NCI-H2227 (cell line): ENCODE results near the gene B3GLCT.
A peak's percentile ranks its signal among the peaks of the same experiment; 100 is the strongest.
"Not testable (repeated sequence)": the region's sequence is repeated elsewhere in the genome, so short reads cannot be mapped to it uniquely, and the experiment has no call there.

Experiments used
- DNase-seq: peaks from one replicate; lab custom pipeline; 2025; ENCODE audit not compliant: unreplicated experiment; lab: John Stamatoyannopoulos, UW

B3GLCT gene

DNA sequence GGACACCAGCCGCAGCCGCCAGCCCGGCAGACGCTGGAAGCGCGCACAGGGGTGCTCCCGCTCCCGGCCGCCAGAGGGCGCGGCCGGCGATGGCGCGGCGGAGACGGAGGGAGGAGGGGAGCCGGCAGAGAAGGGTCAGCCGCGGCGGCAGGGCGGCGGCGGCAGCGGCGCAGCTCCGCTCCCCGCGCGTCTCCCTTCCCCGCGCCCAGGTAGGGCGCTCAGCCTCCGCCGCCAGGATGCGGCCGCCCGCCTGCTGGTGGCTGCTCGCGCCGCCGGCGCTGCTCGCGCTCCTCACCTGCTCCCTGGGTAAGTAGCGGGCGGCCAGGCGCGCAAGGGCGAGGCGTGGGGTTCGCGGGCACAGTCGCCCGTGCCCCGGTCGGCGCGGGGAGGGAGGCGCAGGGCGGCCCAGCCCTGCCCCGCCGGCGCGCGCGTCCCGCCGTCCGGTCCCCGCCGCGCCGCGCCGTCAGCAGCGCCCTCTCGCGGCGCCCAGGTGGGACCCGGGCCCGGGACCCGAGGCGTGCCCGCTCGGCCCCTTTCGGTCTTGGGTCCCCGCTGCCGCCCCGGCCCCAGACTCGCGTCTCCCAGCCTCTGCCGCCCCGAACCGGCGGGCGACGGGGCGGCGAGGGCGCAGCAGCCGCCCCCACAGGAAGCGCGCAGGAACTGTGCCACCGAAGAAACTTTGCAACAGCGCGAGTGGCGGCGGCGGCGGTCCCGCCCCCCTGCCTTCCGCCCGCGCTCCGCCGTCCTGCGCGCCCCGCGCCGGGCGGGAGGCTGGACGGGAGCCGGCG is at the start of gene B3GLCT:
TSS of gene B3GLCT (plus strand) at position 127 of the 788 bp plus-strand sequence. CDS start at position 237, 110 bp downstream.
- DNase-seq = peak; percentile 85

DNA sequence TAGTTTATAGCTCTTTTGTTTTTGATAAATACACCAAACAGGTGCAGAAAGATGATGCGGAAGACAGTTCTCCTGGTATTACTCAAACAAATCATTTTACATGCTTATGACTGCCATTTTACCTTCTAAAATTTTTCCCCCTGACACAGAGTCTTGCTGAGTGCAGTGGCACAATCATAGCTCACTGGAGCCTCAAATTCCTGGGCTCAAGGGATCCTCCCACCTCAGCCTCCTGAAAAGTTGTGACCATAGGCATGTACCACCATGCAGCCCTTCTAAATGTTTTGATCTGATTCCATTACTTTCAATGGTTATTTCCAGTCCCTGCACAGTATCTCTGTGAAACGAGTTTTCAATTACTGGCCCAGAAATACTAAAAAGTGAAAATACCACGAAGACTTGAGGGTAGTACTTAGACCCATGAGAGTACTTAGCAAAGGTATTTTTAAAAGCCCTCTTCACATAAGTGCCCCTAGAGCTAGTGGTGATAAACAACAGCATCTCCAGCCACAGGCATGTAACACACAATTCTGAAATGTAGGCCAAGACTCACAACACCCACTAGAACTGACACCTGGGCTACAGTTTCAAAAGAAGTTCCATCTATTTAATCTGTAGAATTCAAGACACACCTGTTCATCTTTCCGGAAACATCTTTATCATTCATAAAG is 49.3 kb upstream of the B3GLCT start:
- DNase-seq = no peak

DNA sequence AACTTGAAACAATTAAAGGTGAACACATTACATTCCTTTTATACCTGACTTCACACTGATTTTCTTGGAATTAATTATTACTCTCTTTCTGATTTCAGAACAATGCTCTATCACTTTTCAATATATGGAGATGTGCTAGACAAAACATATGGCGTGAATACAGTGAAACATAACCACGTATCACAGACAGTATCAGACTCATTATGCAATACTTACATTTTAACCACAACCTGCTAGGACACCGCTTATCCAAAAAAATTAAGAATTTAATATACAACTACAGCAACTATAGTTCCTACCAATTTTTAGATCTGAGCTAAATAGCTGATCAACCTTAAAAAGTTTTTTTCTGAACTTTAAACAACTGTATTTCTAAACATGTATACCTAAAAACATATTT is 47.9 kb upstream of the B3GLCT start:
- DNase-seq = no peak

DNA sequence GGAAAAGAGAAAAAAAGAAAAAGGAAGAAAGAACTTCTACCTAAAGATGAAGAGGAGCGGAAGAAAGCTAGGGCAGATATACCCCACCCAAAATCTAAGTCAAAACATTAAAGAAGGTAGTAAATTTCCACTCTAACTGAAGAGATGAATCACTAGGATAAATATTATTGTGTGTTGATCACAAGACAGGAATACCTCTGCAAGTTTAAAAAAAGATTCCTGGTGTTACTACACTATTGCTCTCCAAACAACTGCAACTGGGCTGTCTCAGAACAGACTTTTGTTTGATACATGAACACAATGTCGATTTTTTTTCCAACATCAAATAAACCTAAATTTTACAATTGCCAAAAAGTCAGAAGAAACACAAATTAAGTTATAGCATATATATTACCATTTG is 44.8 kb upstream of the B3GLCT start:
- DNase-seq = no peak

- DNase-seq = no peak
Observed at GRCh38 chr13:31159306-31159705, 40.5 kb upstream of the B3GLCT start.

DNA sequence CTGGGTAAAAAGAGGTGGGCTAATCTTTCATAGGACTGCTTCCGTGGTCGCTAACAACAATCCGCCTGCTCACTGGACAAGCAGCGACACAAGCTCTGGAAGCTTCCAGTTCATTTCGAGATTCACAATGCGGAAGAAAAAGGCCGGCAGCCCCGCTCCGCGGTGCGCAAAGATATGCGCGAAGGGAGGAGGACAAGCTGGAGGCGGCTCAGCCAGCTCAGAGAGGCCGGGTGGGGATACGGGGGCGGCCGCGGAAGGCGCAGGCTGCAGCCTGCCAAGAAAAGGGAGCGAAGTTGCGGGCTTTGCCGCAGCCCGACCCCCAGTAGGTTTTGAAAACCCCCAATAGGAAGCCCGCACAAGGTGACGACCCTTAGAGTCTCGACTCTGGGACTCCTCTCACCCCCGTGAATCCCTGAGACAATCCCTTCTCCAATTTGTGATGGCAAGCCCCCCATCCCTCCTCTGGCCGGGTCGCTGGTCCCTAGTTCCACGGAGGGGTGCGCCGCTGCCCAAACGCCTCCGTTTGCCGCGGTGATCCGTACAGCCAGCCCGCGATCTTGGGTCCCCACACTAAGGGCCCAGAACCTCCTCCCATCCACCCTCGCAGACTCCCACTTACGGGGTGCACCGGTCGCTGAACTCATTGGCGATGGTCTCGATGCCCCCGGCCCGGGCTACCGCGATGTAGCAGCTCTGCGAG is 38.8 kb upstream of the B3GLCT start:
- peak; percentile 57 for DNase-seq

DNA sequence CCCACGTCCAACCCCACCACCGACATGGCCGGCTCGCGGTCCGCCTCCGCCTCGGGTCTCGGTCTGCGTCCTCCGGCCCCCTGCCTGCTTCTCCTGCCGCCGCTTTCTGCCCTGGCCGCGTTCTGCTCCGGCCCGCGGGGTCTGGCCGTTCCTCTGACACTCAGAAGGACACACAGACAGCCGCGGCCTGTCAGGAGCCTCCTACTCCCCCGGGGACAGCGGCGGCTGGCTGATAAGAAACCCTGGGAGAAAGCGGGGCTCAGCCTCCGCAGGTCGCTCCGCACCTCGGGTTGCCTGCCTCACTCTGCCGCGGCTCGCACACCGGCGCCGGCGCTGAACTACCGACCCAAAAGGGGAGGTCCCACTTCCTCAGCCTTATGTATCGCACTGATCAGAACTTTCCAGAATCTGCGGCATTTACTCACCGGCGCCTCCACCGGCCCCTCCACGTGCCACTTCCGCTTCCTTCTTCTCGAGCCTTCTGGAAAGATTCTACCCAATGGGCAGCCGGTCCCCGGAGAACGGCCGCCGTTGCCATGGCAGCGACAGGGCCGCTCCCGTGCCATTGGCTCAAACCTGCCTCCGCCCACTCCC is 38.1 kb upstream of the B3GLCT start, which contains the start of gene HSPH1:
TSS of gene HSPH1 (minus strand) at position 348 of the 594 bp plus-strand sequence. CDS start at position 26, 322 bp downstream.
- DNase-seq = peak; percentile 95

DNA sequence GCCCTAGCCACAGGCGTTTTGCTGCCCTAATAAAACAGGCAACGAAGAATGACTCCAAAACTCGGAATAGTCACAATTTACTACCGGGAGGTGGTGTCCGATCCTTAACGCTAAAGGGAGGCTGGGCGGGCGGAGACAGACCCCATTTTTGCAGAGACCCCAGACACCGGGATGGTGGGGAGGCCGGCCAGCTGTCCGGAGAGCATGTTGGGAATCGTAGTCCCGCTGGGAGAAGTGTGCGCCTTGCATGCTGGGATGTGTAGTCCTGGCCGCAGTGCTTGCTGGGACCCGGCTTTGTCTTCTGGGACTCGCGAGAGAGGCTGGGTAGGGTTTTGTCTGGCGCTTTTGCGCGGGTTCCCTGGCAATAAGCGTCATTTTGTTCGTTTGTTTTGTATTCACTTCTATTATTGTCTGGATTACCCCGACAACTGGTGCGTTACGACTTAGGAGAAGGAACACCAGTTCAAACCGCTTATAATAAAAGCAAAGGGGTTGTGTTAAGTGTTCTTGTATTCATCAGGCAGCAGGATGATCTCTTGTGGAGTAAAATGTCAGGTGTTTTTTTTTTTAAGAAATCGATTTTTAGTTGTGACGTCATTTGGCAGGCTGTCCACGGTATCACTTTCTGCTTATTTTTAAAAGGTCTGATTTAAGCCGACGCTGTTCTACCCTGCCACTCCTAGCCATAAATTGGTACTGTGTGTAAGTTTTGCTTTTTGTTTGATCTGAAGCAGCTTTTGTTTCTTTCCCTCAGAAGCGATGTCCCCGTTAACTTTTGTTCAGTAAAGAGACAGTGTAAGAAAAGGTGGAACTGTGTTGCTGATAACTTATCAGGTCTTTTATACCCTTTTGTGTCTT is 37.4 kb upstream of the B3GLCT start:
- peak; percentile 95 for DNase-seq

GRCh38 chr13:31166591-31166990 is 33.2 kb upstream of the B3GLCT start:
- no peak for DNase-seq

- DNase-seq = no peak
Observed at GRCh38 chr13:31167490-31167889, 32.3 kb upstream of the B3GLCT start.

GRCh38 chr13:31168166-31168565 is 31.6 kb upstream of the B3GLCT start:
- no peak for DNase-seq

DNA sequence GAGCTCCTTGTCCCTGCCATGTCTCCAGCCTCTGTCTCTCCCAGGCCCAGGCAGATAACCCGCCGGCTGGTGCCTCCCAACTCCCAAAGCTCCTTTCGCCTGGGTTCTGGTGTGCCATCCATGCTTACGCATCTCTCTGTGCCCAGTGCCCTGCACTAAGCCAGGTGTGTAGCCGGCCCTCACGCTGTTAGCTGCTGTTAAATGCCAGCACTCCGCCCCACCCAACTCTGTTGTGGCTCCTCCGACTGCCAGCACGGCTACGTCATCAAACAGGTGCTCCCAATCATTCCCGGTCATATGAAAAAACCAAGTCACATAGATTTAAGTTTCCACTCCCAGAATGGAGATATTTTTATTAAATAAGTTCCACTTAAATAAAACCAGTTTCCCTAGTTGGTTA is 31.0 kb upstream of the B3GLCT start:
- no peak for DNase-seq

DNA sequence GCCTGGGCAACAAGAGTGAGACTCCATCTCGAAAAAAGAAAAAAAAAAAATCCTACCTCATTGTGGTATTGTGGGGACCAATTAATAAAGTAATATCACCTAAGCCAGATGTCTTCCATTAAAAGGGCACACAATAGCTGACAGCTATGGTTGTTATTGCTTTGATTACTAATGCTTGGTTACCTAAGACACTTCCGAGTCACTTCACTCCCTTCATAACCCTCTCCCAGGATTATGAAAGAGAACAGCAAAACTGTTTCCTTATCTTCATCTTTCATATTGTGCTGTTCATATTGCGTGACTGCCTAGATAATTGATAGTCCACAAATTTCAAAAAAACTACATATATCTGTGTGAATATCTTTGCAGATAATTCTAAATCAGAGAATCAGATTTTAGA is 27.8 kb upstream of the B3GLCT start:
- no peak for DNase-seq

- DNase-seq = no peak
Observed at GRCh38 chr13:31172535-31172934, 27.2 kb upstream of the B3GLCT start.

DNA sequence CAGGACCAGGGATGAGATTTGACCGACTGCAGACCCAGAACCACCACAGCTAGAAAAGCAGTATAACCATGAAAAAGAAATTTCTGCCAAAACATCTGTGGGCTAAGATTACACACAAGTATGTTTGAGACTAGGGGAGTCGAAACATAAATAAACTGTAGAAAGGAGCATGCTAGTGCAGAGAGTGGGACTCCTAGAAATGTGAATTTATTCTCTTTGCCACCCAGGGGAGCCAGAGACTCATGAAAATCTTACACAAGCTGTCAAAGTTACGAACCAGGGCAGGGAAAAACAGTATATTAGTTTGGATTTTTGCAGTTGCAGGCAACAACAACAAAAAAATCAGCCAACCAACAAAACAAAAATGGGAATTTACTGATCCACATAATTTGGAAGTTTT is 25.8 kb upstream of the B3GLCT start:
- no peak for DNase-seq

DNA sequence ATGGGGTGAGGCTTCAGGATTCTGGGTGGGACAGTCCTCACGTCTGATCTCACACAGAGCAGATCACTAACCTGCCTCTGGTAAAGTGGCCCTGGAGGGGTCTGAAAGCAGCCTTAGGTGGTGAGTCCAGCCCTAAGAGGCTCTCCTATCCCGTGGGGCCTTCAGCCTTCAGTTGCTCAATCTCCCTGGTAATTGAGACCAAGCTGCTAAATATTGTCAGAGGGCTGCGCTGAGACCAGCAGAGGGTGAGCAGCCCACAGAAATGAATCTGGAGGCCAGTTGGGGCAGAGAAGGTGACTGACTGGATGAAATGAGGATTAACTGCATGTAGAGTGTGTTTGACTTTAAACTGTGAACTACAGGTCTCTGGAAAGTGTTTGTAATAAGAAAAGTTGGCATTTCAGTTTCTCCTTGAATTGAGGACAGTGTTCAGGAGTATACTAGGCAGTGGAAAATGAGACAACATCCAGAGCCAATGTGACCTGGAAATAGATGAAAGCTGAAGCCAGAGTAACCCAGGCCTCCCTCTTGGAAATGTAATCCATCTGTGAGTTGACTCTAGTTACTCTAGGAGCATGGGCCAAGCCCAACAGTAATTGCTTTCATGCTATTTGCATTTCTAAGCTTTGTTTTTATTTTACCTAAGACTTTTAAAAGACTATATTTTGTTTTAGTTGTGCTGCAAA is 23.8 kb upstream of the B3GLCT start:
- no peak for DNase-seq

DNA sequence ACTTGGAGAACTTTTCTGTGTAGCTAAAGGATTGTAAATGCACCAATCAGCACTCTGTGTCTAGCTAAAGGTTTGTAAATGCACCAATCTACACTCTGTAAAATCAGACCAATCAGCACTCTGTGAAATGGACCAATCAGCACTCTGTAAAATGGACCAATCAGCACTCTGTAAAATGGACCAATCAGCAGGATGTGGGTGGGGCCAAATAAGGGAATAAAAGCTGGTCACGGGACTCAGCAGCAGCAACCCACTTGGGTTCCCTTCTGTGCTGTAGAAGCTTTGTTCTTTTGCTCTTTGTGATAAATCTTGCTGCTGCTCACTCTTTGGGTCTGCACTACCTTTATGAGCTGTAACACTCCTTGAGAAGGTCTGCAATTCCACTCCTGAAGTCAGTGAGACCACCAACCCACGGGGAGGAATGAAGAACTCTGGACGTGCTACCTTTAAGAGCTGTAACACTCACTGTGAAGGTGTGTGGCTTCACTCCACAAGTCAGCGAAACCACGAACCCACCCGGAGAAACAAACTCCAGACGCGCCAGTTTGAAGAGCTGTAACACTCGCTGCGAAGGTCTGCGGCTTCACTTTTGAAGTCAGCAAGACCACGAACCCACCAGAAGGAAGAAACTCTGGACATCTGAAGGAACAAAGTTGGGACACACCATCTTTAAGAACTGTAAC is 21.8 kb upstream of the B3GLCT start:
- not testable (repeated sequence) for DNase-seq

DNA sequence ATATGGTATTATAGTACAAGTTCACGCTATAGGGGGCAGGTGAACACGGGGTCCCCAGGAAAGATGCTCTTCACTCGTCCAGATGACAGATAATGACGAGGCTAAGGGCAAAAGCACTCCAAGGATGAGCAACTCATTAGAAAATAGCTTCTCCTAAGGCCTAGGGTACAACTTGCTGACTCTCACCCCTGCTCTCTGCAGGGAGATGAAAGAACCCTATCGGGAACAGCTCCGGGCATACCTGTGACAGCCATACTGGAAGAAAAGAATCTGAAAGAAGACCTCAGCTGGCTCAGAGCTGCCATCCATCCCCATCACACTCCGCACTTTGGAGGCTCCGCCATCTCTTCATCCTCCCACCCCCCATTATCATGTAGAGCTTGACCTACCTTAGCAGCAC is 20.5 kb upstream of the B3GLCT start:
- DNase-seq = no peak

DNA sequence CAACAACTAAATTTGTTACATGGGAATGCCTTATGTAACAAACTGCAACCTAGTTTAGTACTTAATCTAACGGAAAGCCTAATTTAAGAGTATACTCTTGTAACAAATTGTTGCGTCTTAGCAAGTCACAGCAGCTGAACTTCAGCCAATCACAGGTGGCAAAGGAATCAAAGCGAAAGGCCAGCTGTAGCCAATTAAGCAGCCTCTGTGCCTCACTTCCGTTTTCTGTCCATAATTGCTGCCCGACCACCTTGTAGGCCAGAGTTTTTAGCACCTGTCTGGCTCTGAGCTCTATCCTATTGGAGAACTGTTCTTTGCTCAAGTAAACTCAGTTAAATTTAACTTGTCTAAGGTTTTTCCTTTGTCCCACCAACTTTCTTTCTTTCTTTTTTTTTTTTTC is 20.0 kb upstream of the B3GLCT start:
- no peak for DNase-seq
